H9 (cell line): Measurements from ENCODE around the gene GEMIN2. TPM values are rescaled to one million over a fixed set of nuclear protein-coding genes. Genes with fewer than 3 reads are reported as not detected.

ENCODE experiments used
- DNase-seq: peaks from one replicate; pipeline ENCODE4 v3.0.0-alpha.2; 2017
- H2AFZ ChIP-seq: one replicate; pipeline ENCODE4 v1.6.1; 2013; ENCODE audit warnings: mild to moderate bottlenecking, low read length, control low read depth, moderate library complexity
- H2AK5ac ChIP-seq: 2 replicates; pipeline ENCODE4 v1.6.1; 2013; ENCODE audit warnings: low read length, control low read depth, mixed read lengths; ENCODE audit not compliant: insufficient read length
- H2BK120ac ChIP-seq: one replicate; pipeline ENCODE4 v1.6.1; 2013; ENCODE audit warnings: low read depth, mild to moderate bottlenecking, low read length, control low read depth, inconsistent platforms; ENCODE audit not compliant: poor library complexity, severe bottlenecking
- H2BK12ac ChIP-seq: 2 replicates; pipeline ENCODE4 v1.6.1; 2013; ENCODE audit warnings: low read length, control low read depth, mixed read lengths, low read depth; ENCODE audit not compliant: insufficient read length
- H2BK15ac ChIP-seq: 2 replicates; pipeline ENCODE4 v1.6.1; 2013; ENCODE audit warnings: low read depth, low read length, control low read depth
- H2BK20ac ChIP-seq: one replicate; pipeline ENCODE4 v1.6.1; 2013; ENCODE audit warnings: low read depth, mild to moderate bottlenecking, low read length, control low read depth, inconsistent platforms; ENCODE audit not compliant: poor library complexity, severe bottlenecking
- H2BK5ac ChIP-seq: 2 replicates; pipeline ENCODE4 v1.6.1; 2013; ENCODE audit warnings: low read length, control low read depth, mixed read lengths; ENCODE audit not compliant: insufficient read length
- H3K14ac ChIP-seq: 2 replicates; pipeline ENCODE4 v1.6.1; 2013; ENCODE audit warnings: low read length, control low read depth; ENCODE audit not compliant: insufficient read depth
- H3K18ac ChIP-seq: 2 replicates; pipeline ENCODE4 v1.6.1; 2013; ENCODE audit warnings: low read depth, mild to moderate bottlenecking, mixed read lengths, low read length, control low read depth; ENCODE audit not compliant: insufficient read length
- H3K23ac ChIP-seq: 2 replicates; pipeline ENCODE4 v1.6.1; 2013; ENCODE audit warnings: low read length, control low read depth, mixed read lengths, low read depth; ENCODE audit not compliant: insufficient read length
- H3K23me2 ChIP-seq: 2 replicates; pipeline ENCODE4 v1.6.1; 2013; ENCODE audit warnings: low read depth, mild to moderate bottlenecking, mixed read lengths, low read length, control low read depth; ENCODE audit not compliant: insufficient read length, poor library complexity, severe bottlenecking
- H3K27ac ChIP-seq: 2 replicates; pipeline ENCODE4 v1.5.1; 2013; ENCODE audit warnings: low read length, control low read depth, mixed read lengths, low read depth; ENCODE audit not compliant: insufficient read length
- H3K27me3 ChIP-seq: 2 replicates; pipeline ENCODE4 v1.6.1; 2013; ENCODE audit warnings: low read length, control low read depth, inconsistent platforms; ENCODE audit not compliant: insufficient read depth
- H3K4ac ChIP-seq: 2 replicates; pipeline ENCODE4 v1.6.1; 2013; ENCODE audit warnings: low read depth, mild to moderate bottlenecking, control low read depth, inconsistent platforms, low read length, moderate library complexity
- H3K4me1 ChIP-seq: 2 replicates; pipeline ENCODE4 v1.6.1; 2013; ENCODE audit warnings: low read length, control low read depth, inconsistent platforms; ENCODE audit not compliant: insufficient read depth
- H3K4me2 ChIP-seq: 2 replicates; pipeline ENCODE4 v1.6.1; 2013; ENCODE audit warnings: low read length, control low read depth, mixed read lengths; ENCODE audit not compliant: insufficient read length, insufficient read depth
- H3K56ac ChIP-seq: 2 replicates; pipeline ENCODE4 v1.6.1; 2013; ENCODE audit warnings: low read depth, mild to moderate bottlenecking, mixed read lengths, low read length, control low read depth; ENCODE audit not compliant: insufficient read length
- H3K79me1 ChIP-seq: 2 replicates; pipeline ENCODE4 v1.6.1; 2013; ENCODE audit warnings: low read depth, mild to moderate bottlenecking, moderate library complexity, low read length, control low read depth, inconsistent platforms; ENCODE audit not compliant: insufficient read depth, poor library complexity, severe bottlenecking
- H3K79me2 ChIP-seq: 2 replicates; pipeline ENCODE4 v1.6.1; 2013; ENCODE audit warnings: low read length, control low read depth, inconsistent platforms; ENCODE audit not compliant: insufficient read depth
- H3K9ac ChIP-seq: 2 replicates; pipeline ENCODE4 v1.6.1; 2013; ENCODE audit warnings: low read length, control low read depth, mixed read lengths; ENCODE audit not compliant: insufficient read length; ENCODE audit errors: extremely low read depth
- H3K9me3 ChIP-seq: one replicate; pipeline ENCODE4 v1.6.1; 2013; ENCODE audit warnings: low read depth, low read length, inconsistent platforms; ENCODE audit not compliant: control insufficient read depth
- H3T11ph ChIP-seq: one replicate; pipeline ENCODE4 v1.6.1; 2013; ENCODE audit warnings: mild to moderate bottlenecking, low read length, control low read depth, inconsistent platforms
- H4K20me1 ChIP-seq: one replicate; pipeline ENCODE4 v1.6.1; 2013; ENCODE audit not compliant: control insufficient read depth, insufficient read length, insufficient read depth
- H4K5ac ChIP-seq: 2 replicates; pipeline ENCODE4 v1.6.1; 2013; ENCODE audit warnings: low read depth, mild to moderate bottlenecking, mixed read lengths, low read length, control low read depth; ENCODE audit not compliant: insufficient read length
- H4K8ac ChIP-seq: replicated peaks from 2 replicates; pipeline ENCODE4 v1.6.1; 2013; ENCODE audit warnings: low read length, control low read depth, mixed read lengths, low read depth; ENCODE audit not compliant: insufficient read length
- H4K91ac ChIP-seq: 2 replicates; pipeline ENCODE4 v1.6.1; 2013; ENCODE audit warnings: low read depth, mild to moderate bottlenecking, moderate library complexity, mixed read lengths, low read length, control low read depth; ENCODE audit not compliant: insufficient read length
- H3K27ac Mint-ChIP-seq, 3 experiments: 2 replicates in 2 of 3; 3 replicates in 1 of 3; pipeline ENCODE4 v1.8.0; 2020 to 2021; ENCODE audit warnings: mixed read lengths in 3 of 3, mild to moderate bottlenecking in 1 of 3, moderate library complexity in 1 of 3
- H3K27me3 Mint-ChIP-seq: 2 replicates; pipeline ENCODE4 v1.8.0; 2021; ENCODE audit warnings: low read depth, mild to moderate bottlenecking, moderate library complexity, mixed read lengths
- H3K36me3 Mint-ChIP-seq, 3 experiments: 2 replicates in 2 of 3; 3 replicates in 1 of 3; pipeline ENCODE4 v1.8.0; 2020 to 2021; ENCODE audit warnings: low read depth in 3 of 3, mixed read lengths in 3 of 3; ENCODE audit not compliant: insufficient read depth in 1 of 3
- H3K4me1 Mint-ChIP-seq, 2 experiments: 2 replicates each; pipeline ENCODE4 v1.8.0; 2020; ENCODE audit warnings: mixed read lengths in 2 of 2
- H3K4me3 Mint-ChIP-seq, 2 experiments: 2 replicates in 1 of 2; 3 replicates in 1 of 2; pipeline ENCODE4 v1.8.0; 2020 to 2021; ENCODE audit warnings: mild to moderate bottlenecking in 2 of 2, mixed read lengths in 2 of 2, moderate library complexity in 1 of 2
- H3K9me3 Mint-ChIP-seq, 2 experiments: 2 replicates in 1 of 2; 3 replicates in 1 of 2; pipeline ENCODE4 v1.8.0; 2020; ENCODE audit warnings: mild to moderate bottlenecking in 2 of 2, mixed read lengths in 2 of 2, moderate library complexity in 1 of 2
- WGBS: extraction: QIAGEN DNeasy Blood & Tissue Kit; methylation state at CpG from one replicate; pipeline ENCODE4 v1.1.7; 2013; ENCODE audit warnings: missing lambda C conversion rate, low lambda C conversion rate, mixed read lengths; ENCODE audit not compliant: insufficient read length; ENCODE audit errors: extremely low coverage; 5-methylcytosine and 5-hydroxymethylcytosine counted together
- total RNA-seq: library from RNA; stranded (reverse); gene quantifications from 2 replicates; pipeline ENCODE4 v1.2.1, GENCODE V29; 2021
- TF ChIP-seq, protein P1 (sequence below): fragments of 200-600 bp; sonication (generic); conservative IDR thresholded peaks from 3 replicates; pipeline ENCODE4 v1.8.0; 2021; ENCODE audit warnings: antibody characterized with exemption, mild to moderate bottlenecking

Gene GEMIN2
- total RNA-seq, 1 experiment from 2014 or later: 36.3 TPM

DNA sequence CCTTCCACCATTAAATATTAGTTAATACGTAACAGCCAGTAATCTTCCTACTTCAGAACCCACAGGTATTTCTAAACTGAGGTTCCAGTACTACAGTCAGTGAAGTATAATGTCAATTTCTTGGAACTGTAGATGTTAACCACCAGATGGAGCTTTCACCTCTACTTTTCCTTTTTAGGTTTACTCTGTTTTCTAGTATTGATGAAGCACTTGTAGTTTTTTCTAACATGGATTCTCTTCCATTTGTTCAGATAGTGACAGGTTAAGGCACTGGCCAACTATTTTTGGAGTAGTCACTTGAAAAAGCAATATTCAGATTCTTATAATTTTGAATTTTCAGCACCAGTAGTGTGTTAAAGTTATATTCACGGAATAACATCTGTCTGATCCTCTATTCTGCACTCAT is 6.5 kb upstream of the GEMIN2 start:
- Histone ChIP-seq H3K79me2 (no peaks in the 10 kb centered on the region), H3K4ac (no peak overlapping the region), H2AK5ac (no peak overlapping the region), H2BK15ac (no peak overlapping the region), H3K9me3 (no peaks in the 10 kb centered on the region), H3K56ac (no peak overlapping the region), H2BK120ac (no peak overlapping the region), H4K8ac (no peak overlapping the region), H4K20me1 (no peaks in the 10 kb centered on the region), H3T11ph (no peak overlapping the region), H4K5ac (no peak overlapping the region), H2BK20ac (no peak overlapping the region), H3K4me2 (no peak overlapping the region), H3K14ac (no peak overlapping the region), H3K27ac (no peak overlapping the region), H2BK12ac (no peak overlapping the region), H3K79me1 (no peaks in the 10 kb centered on the region), H3K9ac (no peak overlapping the region), H4K91ac (no peak overlapping the region), H3K4me1 (no peaks in the 10 kb centered on the region), H3K23me2 (peaks cover 5% of the 10 kb centered on the region), H3K18ac (no peak overlapping the region), H3K23ac (no peak overlapping the region), H3K27me3 (no peaks in the 10 kb centered on the region), H2AFZ (no peak overlapping the region), H2BK5ac (no peak overlapping the region)
- no CpG with 5 or more reads among the region's 2 CpGs for WGBS
- Mint-ChIP-seq H3K27ac (no peak overlapping the region), H3K9me3 (no peaks in the 10 kb centered on the region), H3K27me3 (no peaks in the 10 kb centered on the region), H3K4me3 (no peak overlapping the region), H3K4me1 (peaks cover 10 to 13% of the 10 kb centered on the region in 2 experiments), H3K36me3 (no peaks in the 10 kb centered on the region; a peak in 1 of 7 replicates)
- no peak for DNase-seq
- TF ChIP-seq, protein P1, sequence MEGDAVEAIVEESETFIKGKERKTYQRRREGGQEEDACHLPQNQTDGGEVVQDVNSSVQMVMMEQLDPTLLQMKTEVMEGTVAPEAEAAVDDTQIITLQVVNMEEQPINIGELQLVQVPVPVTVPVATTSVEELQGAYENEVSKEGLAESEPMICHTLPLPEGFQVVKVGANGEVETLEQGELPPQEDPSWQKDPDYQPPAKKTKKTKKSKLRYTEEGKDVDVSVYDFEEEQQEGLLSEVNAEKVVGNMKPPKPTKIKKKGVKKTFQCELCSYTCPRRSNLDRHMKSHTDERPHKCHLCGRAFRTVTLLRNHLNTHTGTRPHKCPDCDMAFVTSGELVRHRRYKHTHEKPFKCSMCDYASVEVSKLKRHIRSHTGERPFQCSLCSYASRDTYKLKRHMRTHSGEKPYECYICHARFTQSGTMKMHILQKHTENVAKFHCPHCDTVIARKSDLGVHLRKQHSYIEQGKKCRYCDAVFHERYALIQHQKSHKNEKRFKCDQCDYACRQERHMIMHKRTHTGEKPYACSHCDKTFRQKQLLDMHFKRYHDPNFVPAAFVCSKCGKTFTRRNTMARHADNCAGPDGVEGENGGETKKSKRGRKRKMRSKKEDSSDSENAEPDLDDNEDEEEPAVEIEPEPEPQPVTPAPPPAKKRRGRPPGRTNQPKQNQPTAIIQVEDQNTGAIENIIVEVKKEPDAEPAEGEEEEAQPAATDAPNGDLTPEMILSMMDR: peak; percentile 70
